ENCODE measurements around the gene ASF1B.

ASF1B gene

DNA sequence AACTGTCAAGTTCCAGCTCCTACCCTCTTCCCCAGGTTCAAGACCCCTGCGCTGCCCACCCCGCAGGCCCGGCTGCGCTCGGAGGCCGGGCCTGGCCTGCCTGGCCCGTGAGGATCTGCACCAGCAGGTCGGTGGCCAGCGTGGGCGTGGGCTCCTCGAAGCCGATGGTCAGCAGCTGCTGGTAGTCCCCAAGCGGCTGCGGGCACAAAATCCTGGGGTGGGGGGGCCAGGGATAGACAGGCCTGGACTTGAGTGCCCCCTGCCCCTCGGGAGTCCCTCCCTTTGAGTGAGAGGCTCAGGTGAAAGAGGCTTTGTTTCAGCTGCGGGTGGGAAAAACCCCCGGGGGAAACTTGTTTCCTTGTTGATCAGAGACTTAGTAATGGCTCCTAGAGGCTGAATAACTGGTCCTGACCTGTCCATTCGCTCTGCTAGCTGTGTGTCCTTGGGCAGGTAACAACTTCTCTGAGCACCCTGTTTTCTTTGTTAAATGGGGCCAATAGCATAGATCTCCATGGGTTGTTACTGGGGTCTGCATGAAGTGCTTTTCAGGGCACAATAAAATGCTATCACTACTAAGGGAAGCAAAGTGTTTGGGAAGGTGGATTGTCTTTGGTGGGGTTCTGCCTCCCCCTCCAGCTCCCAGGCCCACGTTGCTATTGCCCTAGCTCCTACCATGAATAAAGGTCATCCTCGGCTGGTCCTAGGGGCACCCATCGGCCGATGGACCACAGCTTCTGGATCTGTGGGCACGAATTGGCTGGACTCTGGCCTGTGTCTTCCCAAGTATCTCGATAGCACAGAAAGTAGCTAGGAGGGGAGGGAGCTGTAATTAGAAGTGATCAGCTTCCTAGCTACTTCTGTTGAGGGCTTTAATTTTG, 54.4 kb downstream of the ASF1B start:
- DNase-seq = peak; percentile 58

DNA sequence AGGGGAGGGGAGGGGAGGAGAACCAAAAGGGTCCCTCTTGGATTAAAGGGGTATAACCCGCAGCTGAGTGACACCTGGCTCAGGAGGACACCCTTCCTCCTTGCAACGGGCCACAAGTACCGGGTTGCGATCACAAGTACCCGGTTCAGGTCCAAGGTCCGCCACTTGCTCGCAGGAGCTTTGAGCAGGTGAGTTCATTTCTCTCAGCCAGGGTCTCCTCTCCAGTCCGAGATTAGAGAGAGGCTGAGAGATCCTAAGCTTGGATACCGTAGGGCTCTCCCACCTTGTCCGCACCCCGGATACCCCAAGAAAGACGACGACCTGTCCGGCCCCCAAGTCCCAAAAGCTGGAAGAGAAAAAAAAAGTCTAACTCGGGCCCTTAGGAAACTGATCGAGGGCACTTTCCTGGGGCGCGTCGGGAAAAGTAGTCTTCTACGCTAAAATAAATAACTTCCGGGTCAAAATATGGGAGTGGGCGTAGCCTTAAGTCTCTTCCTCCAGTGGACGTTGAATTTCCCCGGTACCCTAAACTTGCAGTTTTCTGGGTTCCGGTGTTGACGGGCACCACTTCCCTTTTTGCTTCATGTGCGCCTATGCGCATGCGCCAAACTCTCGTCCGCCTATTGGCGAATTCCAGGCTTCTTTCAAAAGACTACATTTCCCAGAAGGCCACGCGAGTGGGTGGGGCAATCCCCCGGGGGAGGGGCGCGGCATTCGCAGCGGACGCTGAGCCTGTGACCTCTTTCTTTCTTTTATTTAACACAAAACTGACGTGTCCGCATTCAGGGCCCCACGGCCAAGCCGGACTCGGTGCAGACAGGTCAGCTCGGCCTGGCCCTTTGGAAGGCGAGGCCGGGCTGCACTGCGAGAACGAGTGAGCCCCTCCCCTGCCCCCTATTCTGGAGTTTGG, 55.2 kb downstream of the ASF1B start:
- peak; percentile 100 for DNase-seq

- DNase-seq = no peak
Measured at GRCh38 chr19:14078411-14078810, 58.0 kb downstream of the ASF1B start.

DNA sequence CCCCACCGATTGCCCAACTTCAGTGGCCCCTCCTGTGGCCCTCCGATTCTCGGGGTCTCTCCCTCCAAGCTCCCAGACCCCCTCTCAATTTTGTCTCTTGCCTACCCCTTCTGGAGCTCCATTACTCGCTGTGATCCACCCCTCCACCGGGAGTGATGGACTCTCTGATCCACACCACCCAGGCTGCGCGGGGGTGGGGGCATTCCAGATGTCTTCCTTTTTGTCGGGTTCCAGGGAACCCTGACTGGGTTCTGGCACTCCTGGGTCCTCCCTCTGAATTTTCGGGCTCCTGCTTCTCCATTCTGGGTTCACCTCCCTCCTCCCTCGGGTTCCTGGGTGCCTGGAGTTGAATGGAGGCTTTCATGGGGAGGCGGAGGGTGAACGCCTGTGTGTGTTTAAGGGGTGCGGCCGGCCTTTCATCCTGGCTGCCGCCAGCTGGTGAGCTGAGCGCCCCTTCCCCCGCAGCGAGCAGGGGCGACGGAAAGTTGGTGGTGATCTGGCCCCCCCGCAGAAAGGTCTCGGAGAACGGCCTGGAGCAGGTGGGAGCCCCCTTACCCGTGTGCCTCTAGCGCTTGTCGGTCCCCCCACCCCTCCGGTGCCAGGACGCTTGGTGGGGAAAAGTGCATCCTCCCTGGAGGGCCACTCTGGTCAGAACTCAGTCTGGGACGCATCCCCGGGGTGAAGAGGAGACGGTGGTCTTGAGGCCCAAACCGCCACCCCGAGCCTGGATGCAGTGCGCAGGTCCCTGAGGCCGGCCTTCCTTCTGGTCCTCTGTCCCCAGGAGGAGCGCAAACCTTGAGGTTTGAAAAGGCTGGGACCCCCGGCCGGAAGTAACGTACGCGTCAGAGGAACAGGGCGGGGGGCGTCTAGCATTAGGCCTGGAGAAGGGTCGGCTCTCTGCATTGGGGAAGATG, 62.2 kb downstream of the ASF1B start:
- no peak for DNase-seq

GRCh38 chr19:14073261-14073924, 63.0 kb downstream of the ASF1B start:
- DNase-seq = peak; percentile 71

DNA sequence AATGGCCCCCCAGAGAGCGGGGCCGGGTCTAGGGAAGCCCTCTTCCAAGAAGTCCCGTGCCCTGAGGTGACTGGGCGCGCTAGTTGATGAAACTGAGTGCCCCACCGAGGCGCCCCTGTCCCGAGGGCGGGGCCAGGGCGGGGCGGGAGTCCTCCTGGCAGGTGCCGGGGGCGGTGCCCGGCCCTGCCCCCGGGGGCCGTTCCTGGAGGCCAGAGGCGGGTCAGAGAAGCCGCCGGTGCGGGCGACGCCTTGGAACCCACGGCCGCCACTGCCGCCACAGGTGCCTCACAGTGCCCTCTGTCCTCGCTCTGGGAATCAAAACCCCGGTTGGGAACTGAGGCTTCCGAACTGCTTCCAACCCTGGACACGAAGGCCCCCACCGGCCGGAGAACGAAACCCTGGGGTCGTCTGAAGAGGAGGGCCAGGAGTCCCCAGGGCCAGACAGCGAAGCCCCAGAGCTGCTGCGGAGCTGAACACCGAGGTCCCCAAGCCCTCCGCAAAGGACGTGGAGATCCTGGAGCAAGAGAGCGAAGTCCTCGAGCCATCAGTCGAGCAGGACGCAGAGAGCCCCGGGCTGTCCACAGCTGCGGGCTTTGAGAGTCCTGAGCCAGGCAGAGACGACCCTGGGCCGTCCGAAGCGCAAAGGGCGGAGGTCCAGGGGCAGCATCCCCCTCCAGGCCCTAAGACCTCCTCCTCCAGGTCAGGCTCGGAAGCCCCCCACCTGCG, 63.7 kb downstream of the ASF1B start, which contains the start of gene MISP3:
Gene MISP3, plus strand, starts transcription at position 252 of the 726 bp plus-strand sequence. CDS start 524 bp downstream, outside the sequence.
- no peak for DNase-seq

- no peak for DNase-seq
Measured at GRCh38 chr19:14070268-14071050, 65.9 kb downstream of the ASF1B start.
